ENCODE results near the gene SLC22A5.

Gene SLC22A5

DNA sequence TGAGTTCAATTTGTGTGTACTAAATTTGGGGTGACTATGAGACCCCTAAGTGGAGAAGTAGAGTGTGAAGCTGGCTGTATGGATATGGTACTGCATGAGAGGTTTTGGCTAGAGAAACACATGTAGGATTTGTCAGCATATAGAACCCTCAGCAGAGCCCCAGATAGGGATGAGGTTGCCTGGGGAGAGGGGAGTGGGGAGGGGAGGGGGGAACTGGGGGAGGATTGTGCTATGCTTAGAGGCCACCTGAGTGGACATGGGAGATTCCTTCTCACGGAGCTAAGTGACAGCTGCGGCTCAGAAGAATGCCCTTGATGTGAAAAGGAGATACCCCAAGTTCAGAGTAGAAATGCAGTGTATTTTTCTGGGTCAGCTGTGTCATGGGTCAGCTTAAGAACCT is 11.2 kb downstream of the SLC22A5 start:
- TF ChIP-seq SIN3A (IDR thresholded peaks at IDR 0.05; ENCODE audit: borderline replicate concordance, insufficient read depth, low read length) (no peak), FOXP2 (optimal IDR thresholded peaks at IDR 0.05; ENCODE audit: borderline replicate concordance, extremely low read depth, extremely low read length, insufficient read depth) (no peak), TAF1 (IDR thresholded peaks at IDR 0.05; ENCODE audit: borderline replicate concordance, insufficient read depth, low read length) (no peak)
- TF ChIP-seq, protein P1, sequence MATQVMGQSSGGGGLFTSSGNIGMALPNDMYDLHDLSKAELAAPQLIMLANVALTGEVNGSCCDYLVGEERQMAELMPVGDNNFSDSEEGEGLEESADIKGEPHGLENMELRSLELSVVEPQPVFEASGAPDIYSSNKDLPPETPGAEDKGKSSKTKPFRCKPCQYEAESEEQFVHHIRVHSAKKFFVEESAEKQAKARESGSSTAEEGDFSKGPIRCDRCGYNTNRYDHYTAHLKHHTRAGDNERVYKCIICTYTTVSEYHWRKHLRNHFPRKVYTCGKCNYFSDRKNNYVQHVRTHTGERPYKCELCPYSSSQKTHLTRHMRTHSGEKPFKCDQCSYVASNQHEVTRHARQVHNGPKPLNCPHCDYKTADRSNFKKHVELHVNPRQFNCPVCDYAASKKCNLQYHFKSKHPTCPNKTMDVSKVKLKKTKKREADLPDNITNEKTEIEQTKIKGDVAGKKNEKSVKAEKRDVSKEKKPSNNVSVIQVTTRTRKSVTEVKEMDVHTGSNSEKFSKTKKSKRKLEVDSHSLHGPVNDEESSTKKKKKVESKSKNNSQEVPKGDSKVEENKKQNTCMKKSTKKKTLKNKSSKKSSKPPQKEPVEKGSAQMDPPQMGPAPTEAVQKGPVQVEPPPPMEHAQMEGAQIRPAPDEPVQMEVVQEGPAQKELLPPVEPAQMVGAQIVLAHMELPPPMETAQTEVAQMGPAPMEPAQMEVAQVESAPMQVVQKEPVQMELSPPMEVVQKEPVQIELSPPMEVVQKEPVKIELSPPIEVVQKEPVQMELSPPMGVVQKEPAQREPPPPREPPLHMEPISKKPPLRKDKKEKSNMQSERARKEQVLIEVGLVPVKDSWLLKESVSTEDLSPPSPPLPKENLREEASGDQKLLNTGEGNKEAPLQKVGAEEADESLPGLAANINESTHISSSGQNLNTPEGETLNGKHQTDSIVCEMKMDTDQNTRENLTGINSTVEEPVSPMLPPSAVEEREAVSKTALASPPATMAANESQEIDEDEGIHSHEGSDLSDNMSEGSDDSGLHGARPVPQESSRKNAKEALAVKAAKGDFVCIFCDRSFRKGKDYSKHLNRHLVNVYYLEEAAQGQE (IDR thresholded peaks at IDR 0.05; ENCODE audit: insufficient read depth in 1 of 2, low read depth in 2 of 2, low read length in 2 of 2): no peak

DNA sequence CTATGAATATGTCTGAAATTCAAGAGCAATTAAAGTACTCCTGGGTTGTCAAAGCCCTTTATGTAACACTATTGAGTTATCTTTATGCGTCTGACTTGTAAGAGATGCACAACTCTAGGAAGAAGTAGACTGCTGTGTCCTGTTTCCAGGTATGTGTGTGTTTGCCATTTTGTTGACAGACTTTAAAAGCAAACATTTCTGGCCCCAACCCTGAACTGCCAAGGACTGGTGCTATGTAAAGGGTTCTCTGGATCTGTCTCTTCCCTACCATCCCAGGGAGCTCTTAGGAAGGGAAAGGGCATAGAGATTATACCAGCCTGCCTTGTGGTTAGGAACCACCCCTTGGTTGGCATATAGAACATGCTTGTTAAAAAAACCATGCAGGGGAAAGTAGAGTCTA is 12.1 kb downstream of the SLC22A5 start:
- TF ChIP-seq POLR2AphosphoS5 (IDR thresholded peaks at IDR 0.05; ENCODE audit: low read depth, low read length): no peak
- no peak for TF ChIP-seq SIN3A (IDR thresholded peaks at IDR 0.05; ENCODE audit: borderline replicate concordance, insufficient read depth, low read length)
- TF ChIP-seq, protein P1 (IDR thresholded peaks at IDR 0.05; ENCODE audit: insufficient read depth in 1 of 2, low read depth in 2 of 2, low read length in 2 of 2): no peak
- no peak for TF ChIP-seq FOXP2 (optimal IDR thresholded peaks at IDR 0.05; ENCODE audit: borderline replicate concordance, extremely low read depth, extremely low read length, insufficient read depth)
- TF ChIP-seq TAF1 (IDR thresholded peaks at IDR 0.05; ENCODE audit: borderline replicate concordance, insufficient read depth, low read length): no peak

DNA sequence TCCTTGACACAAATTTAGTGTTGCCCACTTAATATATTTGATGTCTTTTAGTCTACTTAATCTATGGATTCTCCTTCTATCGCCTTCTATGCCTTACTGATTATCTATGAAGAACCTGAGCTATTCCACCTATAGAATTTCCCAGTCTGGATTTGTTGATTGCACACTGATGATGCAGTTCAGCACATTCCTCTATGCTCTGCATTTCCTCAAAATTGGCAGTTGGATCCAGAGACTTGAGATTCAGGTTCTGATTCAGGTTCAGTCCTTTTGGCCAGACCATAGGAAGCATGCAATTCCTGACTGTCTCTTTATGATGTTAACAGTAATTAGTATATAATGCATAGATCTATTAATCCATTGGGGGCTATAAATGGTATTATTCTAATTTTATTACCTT is 13.8 kb downstream of the SLC22A5 start:
- TF ChIP-seq, protein P1 (IDR thresholded peaks at IDR 0.05; ENCODE audit: insufficient read depth in 1 of 2, low read depth in 2 of 2, low read length in 2 of 2): no peak

DNA sequence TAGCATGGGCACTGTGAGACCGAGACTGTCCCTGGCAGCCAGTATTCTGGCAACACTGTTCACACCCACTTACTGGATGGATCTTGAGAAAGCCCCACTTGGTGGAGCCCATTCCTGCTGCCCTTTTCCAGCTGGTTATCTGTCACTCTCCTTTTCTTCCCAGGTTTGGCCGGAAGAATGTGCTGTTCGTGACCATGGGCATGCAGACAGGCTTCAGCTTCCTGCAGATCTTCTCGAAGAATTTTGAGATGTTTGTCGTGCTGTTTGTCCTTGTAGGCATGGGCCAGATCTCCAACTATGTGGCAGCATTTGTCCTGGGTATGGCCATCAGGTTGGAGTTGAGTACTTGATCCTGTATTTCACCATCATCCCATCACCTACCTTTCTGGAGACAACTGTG is 14.5 kb downstream of the SLC22A5 start:
- TF ChIP-seq SIN3A (IDR thresholded peaks at IDR 0.05; ENCODE audit: borderline replicate concordance, insufficient read depth, low read length): no peak
- TF ChIP-seq, protein P1 (IDR thresholded peaks at IDR 0.05; ENCODE audit: insufficient read depth in 1 of 2, low read depth in 2 of 2, low read length in 2 of 2): no peak
- no peak for TF ChIP-seq POLR2AphosphoS5 (IDR thresholded peaks at IDR 0.05; ENCODE audit: low read depth, low read length)
- no peak for TF ChIP-seq FOXP2 (optimal IDR thresholded peaks at IDR 0.05; ENCODE audit: borderline replicate concordance, extremely low read depth, extremely low read length, insufficient read depth)
- TF ChIP-seq TAF1 (IDR thresholded peaks at IDR 0.05; ENCODE audit: borderline replicate concordance, insufficient read depth, low read length): no peak

DNA sequence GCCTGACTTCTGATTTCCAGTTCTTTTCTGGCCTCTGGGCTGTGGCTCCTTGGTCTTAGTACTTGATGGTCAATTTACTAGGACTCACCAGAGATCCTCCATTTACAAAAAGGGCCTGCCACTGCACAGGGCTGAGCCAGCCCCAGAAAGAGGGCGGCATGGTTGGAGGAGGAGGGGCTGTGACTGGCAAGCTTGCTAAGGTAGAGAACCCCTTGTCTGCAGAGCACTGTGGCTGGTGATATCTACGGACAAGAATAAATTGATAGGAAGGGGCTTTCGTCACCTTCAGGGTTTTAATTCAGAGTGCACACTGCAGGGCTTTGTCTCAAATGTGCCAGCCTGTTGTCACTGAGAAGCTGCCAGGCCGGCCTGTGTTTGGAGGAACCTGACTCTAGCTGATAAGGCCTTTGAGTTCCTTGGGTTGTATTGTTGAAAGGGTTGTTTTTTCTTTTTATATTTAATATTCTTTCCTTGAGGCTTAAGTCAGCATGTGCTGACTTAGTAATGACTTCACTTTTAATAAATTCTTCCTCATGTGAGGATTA is 15.1 kb downstream of the SLC22A5 start:
- no peak for TF ChIP-seq FOXP2 (optimal IDR thresholded peaks at IDR 0.05; ENCODE audit: borderline replicate concordance, extremely low read depth, extremely low read length, insufficient read depth)
- TF ChIP-seq, protein P1 (IDR thresholded peaks at IDR 0.05; ENCODE audit: insufficient read depth in 1 of 2, low read depth in 2 of 2, low read length in 2 of 2): no peak
- no peak for TF ChIP-seq POLR2AphosphoS5 (IDR thresholded peaks at IDR 0.05; ENCODE audit: low read depth, low read length)
- TF ChIP-seq SIN3A (IDR thresholded peaks at IDR 0.05; ENCODE audit: borderline replicate concordance, insufficient read depth, low read length): no peak
- no peak for TF ChIP-seq TAF1 (IDR thresholded peaks at IDR 0.05; ENCODE audit: borderline replicate concordance, insufficient read depth, low read length)
